KMS-11 (cell line): ENCODE data around the gene AP1M2.

ENCODE experiments used
- H2AFZ ChIP-seq: fragments of 200-600 bp; sonication (generic); 2 replicates; pipeline ENCODE4 v1.6.1; 2016; ENCODE audit warnings: antibody characterized with exemption, mixed run types, low read depth
- H3K27ac ChIP-seq: fragments of 200-600 bp; sonication (generic); 2 replicates; pipeline ENCODE4 v1.6.1; 2016; ENCODE audit warnings: mild to moderate bottlenecking, mixed run types
- H3K27me3 ChIP-seq: fragments of 200-600 bp; sonication (generic); 2 replicates; pipeline ENCODE4 v1.6.1; 2017; ENCODE audit warnings: mild to moderate bottlenecking, low read depth, mixed run types, moderate library complexity; ENCODE audit not compliant: insufficient read depth
- H3K36me3 ChIP-seq: fragments of 200-600 bp; sonication (generic); 2 replicates; pipeline ENCODE4 v1.6.1; 2017; ENCODE audit warnings: mild to moderate bottlenecking, mixed run types; ENCODE audit not compliant: insufficient read depth
- H3K4me1 ChIP-seq: fragments of 200-600 bp; sonication (generic); 2 replicates; pipeline ENCODE4 v1.6.1; 2016; ENCODE audit warnings: mild to moderate bottlenecking, low read depth, mixed run types; ENCODE audit not compliant: poor library complexity, severe bottlenecking
- H3K4me2 ChIP-seq: fragments of 200-600 bp; sonication (generic); 2 replicates; pipeline ENCODE4 v1.7.0; 2016; ENCODE audit warnings: mild to moderate bottlenecking, mixed run types
- H3K4me3 ChIP-seq: fragments of 200-600 bp; sonication (generic); IDR thresholded peaks from 2 replicates; pipeline ENCODE4 v1.6.1; 2017; ENCODE audit warnings: low read depth, low read length, mixed read lengths; ENCODE audit not compliant: insufficient read depth
- H3K79me2 ChIP-seq: fragments of 200-600 bp; sonication (generic); 2 replicates; pipeline ENCODE4 v1.6.1; 2016; ENCODE audit warnings: low read depth, mixed run types; ENCODE audit not compliant: insufficient read depth
- H3K9ac ChIP-seq: fragments of 200-600 bp; sonication (generic); 2 replicates; pipeline ENCODE4 v1.6.1; 2016; ENCODE audit warnings: mild to moderate bottlenecking, mixed run types
- H4K20me1 ChIP-seq: fragments of 200-600 bp; sonication (generic); 2 replicates; pipeline ENCODE4 v1.6.1; 2016; ENCODE audit warnings: mild to moderate bottlenecking, mixed run types; ENCODE audit not compliant: insufficient read depth
- CTCF ChIP-seq: fragments of 200-600 bp; sonication (generic); conservative IDR thresholded peaks from 2 replicates; pipeline ENCODE4 v1.6.1; 2017; ENCODE audit warnings: low read depth, mild to moderate bottlenecking, antibody characterized with exemption, low read length, moderate library complexity, mixed read lengths

AP1M2 gene

GRCh38 chr19:10631874-10632273, 44.8 kb upstream of the AP1M2 start:
- H3K27me3 ChIP-seq: no peaks in the 10 kb centered on the region
- H3K4me3 ChIP-seq: no peak overlapping the region
- no peak overlapping the region for H2AFZ ChIP-seq
- no peak for TF ChIP-seq CTCF
- no peaks in the 10 kb centered on the region for H3K4me1 ChIP-seq
- H3K79me2 ChIP-seq: no peaks in the 10 kb centered on the region
- no peaks in the 10 kb centered on the region for H4K20me1 ChIP-seq
- H3K27ac ChIP-seq: no peak overlapping the region
- no peak overlapping the region for H3K4me2 ChIP-seq
- H3K9ac ChIP-seq: no peak overlapping the region
- H3K36me3 ChIP-seq: no peaks in the 10 kb centered on the region

GRCh38 chr19:10625762-10626138, 38.6 kb upstream of the AP1M2 start:
- H3K9ac ChIP-seq: no peak overlapping the region
- H3K4me3 ChIP-seq: no peak overlapping the region
- no peak overlapping the region for H3K4me2 ChIP-seq
- H3K36me3 ChIP-seq: no peaks in the 10 kb centered on the region
- no peaks in the 10 kb centered on the region for H3K27me3 ChIP-seq
- no peak overlapping the region for H2AFZ ChIP-seq
- no peak for TF ChIP-seq CTCF
- no peaks in the 10 kb centered on the region for H3K79me2 ChIP-seq
- no peaks in the 10 kb centered on the region for H4K20me1 ChIP-seq
- peaks cover 12% of the 10 kb centered on the region for H3K4me1 ChIP-seq
- H3K27ac ChIP-seq: no peak overlapping the region

- H3K4me1 ChIP-seq: peaks cover 12% of the 10 kb centered on the region
- H3K27ac ChIP-seq: no peak within 1 kb of the TSS
- no peak for TF ChIP-seq CTCF
- no peaks in the 10 kb centered on the region for H3K27me3 ChIP-seq
- H2AFZ ChIP-seq: no peak within 1 kb of the TSS
- H3K4me2 ChIP-seq: 0 out of 2 replicates have a peak within 1 kb of the TSS, but pooled peaks have one; percentile 19
- H3K79me2 ChIP-seq: no peaks in the 10 kb centered on the region
- H3K36me3 ChIP-seq: no peaks in the 10 kb centered on the region
- H3K9ac ChIP-seq: no peak within 1 kb of the TSS
- H4K20me1 ChIP-seq: no peaks in the 10 kb centered on the region
- no peak within 1 kb of the TSS for H3K4me3 ChIP-seq
Measured at GRCh38 chr19:10625003-10625761, 38.1 kb upstream of the AP1M2 start, which contains the start of gene SLC44A2. SLC44A2 (plus strand) TSS chr19:10625553; CDS start chr19:10625634, 81 bp downstream.

GRCh38 chr19:10624585-10624984, 37.5 kb upstream of the AP1M2 start:
- H4K20me1 ChIP-seq: no peaks in the 10 kb centered on the region
- H3K27ac ChIP-seq: no peak overlapping the region
- no peak overlapping the region for H3K9ac ChIP-seq
- H3K36me3 ChIP-seq: no peaks in the 10 kb centered on the region
- no peak for TF ChIP-seq CTCF
- no peaks in the 10 kb centered on the region for H3K27me3 ChIP-seq
- H3K79me2 ChIP-seq: no peaks in the 10 kb centered on the region
- 0 out of 2 replicates have a peak overlapping the region, but pooled peaks have one; percentile 19 for H3K4me2 ChIP-seq
- H2AFZ ChIP-seq: no peak overlapping the region
- peaks cover 12% of the 10 kb centered on the region for H3K4me1 ChIP-seq
- H3K4me3 ChIP-seq: no peak overlapping the region
